GM12874 (cell line): ENCODE results near the gene ARFGAP3.

Experiments used
- CTCF ChIP-seq: IDR thresholded peaks from 2 replicates; pipeline ENCODE4 v1.5.1; 2011; ENCODE audit warnings: low read depth, mild to moderate bottlenecking, control low read depth, low read length, moderate library complexity; ENCODE audit not compliant: insufficient read depth

The ARFGAP3 gene

GRCh38 chr22:42777126-42777525 is 79.9 kb downstream of the ARFGAP3 start:
- TF ChIP-seq CTCF = no peak

GRCh38 chr22:42773167-42773566 is 83.9 kb downstream of the ARFGAP3 start:
- TF ChIP-seq CTCF = no peak

GRCh38 chr22:42772647-42773046 is 84.4 kb downstream of the ARFGAP3 start:
- no peak for TF ChIP-seq CTCF

- TF ChIP-seq CTCF = no peak
These were observed 86.0 kb downstream of the ARFGAP3 start for GRCh38 chr22:42770941-42771647.

- no peak for TF ChIP-seq CTCF
These were observed 86.7 kb downstream of the ARFGAP3 start for GRCh38 chr22:42770448-42770726.

GRCh38 chr22:42769574-42770447 is 87.3 kb downstream of the ARFGAP3 start:
- no peak for TF ChIP-seq CTCF

GRCh38 chr22:42769238-42769573 is 87.9 kb downstream of the ARFGAP3 start:
- TF ChIP-seq CTCF = no peak
